NCI-H146 treated with DMSO at 0.1 percent for 48 hours (cell line): Measurements from ENCODE around the gene EFCAB14.
"Not testable (repeated sequence)": the region's sequence is repeated elsewhere in the genome, so short reads cannot be mapped to it uniquely, and the experiment has no call there.

ENCODE experiments used
- DNase-seq: peaks from one replicate; lab custom pipeline; 2025; ENCODE audit not compliant: unreplicated experiment; lab: John Stamatoyannopoulos, UW

EFCAB14 gene

GRCh38 chr1:46655848-46656247, 63.1 kb downstream of the EFCAB14 start:
- no peak for DNase-seq

GRCh38 chr1:46654698-46655097, 64.2 kb downstream of the EFCAB14 start:
- not testable (repeated sequence) for DNase-seq

- no peak for DNase-seq
Observed at GRCh38 chr1:46654012-46654411, 64.9 kb downstream of the EFCAB14 start.

DNA sequence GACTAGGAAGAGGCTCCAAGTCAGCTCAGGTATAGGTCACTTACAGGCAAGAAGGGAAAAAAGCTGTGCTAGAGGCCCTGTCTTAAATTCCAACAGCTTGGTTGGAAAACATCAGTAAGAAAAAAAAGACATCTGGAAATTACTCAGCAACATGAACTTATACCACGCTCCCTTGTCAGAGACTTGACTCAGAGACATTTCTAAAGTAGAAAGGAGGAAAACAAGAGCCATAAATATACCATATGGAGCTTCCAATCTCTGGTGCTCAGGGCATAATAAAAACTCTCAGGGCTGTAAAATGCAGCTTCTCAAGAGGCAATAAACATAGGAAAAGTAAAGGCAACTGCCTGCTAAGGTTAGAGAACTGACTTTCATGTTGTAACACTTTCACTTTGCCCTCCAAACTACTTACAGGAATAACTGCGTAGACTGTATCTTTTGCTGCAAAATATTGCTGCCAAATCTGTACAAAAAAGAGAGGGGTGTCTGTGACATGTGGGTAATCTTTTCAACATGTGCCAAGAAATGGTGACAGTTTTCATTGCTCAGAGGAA, 65.4 kb downstream of the EFCAB14 start:
- no peak for DNase-seq

DNA sequence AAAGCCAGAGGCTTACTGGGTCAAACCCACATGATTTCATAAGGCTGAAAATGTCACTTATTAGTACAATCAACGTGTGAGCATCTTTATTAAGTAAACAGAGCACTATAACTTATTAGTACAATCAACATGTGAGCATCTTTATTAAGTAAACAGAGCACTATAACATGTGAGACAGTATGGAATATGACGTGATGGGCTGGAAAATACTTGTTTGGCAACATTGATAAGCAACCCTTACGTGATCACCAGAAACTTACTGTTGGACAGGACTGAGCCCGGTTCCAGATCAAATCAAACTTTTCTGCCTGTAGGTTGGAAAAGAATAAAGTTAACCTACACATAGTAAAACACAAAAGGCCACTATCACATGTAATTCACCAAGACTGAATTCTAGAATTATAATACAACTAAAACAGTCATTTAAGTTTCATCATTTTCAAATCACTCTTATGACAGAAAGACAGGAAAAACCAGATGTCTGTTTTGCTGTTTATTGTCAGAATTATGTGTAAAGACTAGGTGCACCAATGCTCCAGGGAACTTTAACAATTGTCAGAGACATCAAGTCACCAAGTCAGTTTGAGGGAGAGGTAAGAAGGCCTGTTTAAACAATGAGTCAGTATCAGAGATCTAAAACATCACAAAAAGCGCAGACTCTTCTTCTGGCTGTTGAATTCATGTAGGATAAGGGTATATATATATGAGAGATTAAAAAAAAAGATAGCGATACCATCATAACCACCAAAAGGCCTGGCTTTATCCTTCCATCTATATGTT, 66.4 kb downstream of the EFCAB14 start:
- DNase-seq = no peak

GRCh38 chr1:46651152-46651551, 67.8 kb downstream of the EFCAB14 start:
- not testable (repeated sequence) for DNase-seq

- DNase-seq = no peak
Observed at GRCh38 chr1:46650491-46650890, 68.4 kb downstream of the EFCAB14 start.

DNA sequence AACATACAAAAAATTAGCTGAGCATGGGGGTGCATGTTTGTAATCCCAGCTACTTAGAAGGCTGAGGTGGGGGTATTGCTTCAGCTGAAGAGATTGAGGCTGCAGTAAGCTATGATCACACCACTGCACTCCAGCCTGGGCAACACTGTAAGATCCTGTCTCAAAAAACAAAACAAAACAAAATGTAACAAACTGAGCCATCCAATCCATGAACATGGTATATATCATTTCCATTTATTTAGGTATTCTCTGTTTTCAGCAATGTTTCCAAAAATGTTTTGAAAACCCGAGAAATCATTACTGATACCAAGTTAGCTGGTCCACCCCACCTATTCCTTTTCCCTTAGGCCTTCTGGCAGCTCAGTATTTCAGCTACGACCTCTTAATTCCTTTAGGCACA, 69.2 kb downstream of the EFCAB14 start:
- no peak for DNase-seq

GRCh38 chr1:46647611-46648010, 71.3 kb downstream of the EFCAB14 start:
- no peak for DNase-seq

DNA sequence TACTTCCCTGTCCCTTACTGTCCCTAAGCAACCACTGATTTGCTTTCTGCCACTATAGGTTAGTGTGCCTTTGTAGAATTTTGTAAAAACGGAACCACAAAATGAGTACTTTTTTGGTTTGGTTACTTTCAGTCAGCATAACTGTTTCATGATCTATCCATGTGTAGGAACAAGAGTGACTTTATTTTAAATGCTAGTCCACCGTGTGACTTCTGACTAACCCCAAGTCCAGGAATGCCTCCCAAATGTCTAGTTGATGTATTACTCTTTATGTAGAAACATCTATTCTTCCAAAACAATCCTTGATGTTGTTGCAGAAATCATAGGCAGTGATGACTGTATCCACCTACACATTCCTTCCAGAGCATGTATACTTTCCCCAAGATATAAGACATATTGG, 72.1 kb downstream of the EFCAB14 start:
- DNase-seq = no peak

DNA sequence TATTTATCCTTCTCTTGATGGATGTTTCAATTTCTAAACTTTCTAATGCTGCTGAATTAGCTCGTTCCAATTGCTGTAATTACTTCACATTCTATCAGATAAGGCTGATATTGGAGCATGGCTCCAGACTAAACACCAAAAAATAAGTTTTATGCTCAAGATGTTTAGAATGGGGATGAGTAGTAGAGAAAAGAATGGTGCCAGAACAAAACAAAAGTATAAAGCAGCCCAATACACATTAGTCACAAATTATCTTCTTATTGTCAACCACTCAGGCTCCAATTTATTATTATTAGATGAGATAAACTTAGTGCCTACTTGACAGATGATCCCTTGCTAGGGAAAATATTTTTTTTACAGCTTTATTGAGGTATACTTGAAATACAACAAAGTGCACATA, 72.6 kb downstream of the EFCAB14 start:
- DNase-seq = no peak

DNA sequence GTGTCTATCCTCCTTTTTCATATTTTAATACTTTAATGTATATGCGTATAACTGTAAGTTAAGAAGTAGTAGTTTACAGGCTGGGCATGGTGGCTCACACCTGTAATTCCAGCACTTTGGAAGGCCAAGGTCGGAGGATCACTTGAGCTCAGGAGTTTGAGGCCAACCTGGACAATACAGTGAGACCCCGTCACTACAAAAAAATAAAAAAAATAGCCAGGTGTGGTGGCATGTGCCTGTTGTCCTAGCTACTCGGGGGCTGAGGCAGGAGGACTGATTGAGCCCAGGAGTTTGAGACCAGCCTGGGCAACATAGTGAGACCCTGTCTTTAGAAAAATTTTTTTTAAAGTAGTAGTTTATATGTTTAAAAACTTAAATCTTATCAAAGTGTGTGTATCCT, 73.1 kb downstream of the EFCAB14 start:
- no peak for DNase-seq

GRCh38 chr1:46643368-46643775, 75.5 kb downstream of the EFCAB14 start:
- peak; percentile 12 for DNase-seq

DNA sequence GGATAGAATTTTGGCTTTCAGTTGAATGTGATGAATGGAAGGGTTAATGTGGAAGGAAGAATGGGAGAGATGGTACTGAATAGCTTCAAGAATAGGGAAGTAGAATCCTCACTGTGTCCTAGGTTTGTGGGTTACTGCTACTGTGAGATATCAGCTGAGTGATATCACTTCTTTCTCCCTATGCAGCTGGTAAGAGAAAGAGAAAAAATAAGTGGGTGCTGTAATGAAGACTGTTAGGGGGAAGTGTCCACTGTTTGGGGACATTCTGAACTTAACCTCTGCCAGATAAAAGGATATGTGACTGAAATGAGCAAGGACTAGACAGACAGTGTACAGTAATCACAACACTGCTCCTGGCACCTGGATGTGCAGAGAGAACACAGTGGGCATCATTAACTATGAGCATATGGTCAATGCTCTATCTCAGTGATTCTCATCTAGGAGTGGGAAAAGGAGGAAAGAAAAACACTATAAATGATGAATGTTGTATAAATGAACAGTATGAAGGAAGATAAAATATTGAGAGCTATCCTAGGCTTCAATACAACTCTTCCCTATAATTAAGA, 76.7 kb downstream of the EFCAB14 start:
- DNase-seq = no peak

- DNase-seq = no peak
Observed at GRCh38 chr1:46639547-46639946, 79.4 kb downstream of the EFCAB14 start.

- DNase-seq = no peak
Observed at GRCh38 chr1:46638921-46639320, 80.0 kb downstream of the EFCAB14 start.

GRCh38 chr1:46637444-46638083, 81.3 kb downstream of the EFCAB14 start:
- DNase-seq = no peak

DNA sequence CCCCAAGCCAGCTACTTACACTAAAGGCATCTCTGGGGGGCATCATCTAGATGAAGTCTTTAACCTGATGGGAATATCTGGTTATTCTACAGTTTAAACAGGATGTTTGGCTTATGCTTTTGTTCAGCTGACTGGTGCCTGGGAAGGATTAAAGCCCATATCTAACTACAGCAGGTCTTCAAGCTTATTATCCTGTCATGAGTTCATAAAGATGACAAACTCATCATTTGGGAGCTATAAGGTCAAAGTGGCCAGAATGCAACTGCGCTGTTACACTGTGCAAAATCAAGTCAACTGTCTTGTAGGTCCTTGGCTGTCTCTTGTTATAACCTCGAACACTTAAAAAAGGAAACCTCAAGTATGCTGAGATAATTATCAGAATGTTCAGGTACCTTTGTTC, 83.7 kb downstream of the EFCAB14 start:
- no peak for DNase-seq

DNA sequence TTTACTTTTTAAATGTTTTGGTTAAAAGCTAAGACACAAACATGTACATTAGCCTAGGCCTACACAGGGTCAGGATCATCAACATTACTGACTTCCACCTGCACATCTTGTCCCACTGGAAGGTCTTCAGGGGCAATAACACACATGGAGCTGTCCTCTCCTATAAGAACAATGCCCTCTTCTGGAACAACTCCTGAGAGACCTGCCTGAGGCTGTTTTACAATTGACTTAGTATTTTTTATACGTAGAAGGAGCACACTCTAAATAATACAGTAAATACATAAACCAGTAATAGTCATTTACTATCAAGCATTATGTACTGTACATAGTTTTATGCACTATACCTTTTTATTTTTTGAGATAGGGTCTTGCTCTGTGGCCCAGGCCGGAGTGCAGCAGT, 88.2 kb downstream of the EFCAB14 start:
- no peak for DNase-seq
